Measurements from ENCODE around the gene POLR1G. TPM values are rescaled to one million over a fixed set of nuclear protein-coding genes. Genes with fewer than 3 reads are reported as not detected.

Gene POLR1G
- total and polyA plus RNA-seq, 9 of the 15 experiments (the other 6 are each of a cell fraction or from before 2014, with no cell fraction given), result 3.0 to 50.1 (median 27.4) TPM

DNA sequence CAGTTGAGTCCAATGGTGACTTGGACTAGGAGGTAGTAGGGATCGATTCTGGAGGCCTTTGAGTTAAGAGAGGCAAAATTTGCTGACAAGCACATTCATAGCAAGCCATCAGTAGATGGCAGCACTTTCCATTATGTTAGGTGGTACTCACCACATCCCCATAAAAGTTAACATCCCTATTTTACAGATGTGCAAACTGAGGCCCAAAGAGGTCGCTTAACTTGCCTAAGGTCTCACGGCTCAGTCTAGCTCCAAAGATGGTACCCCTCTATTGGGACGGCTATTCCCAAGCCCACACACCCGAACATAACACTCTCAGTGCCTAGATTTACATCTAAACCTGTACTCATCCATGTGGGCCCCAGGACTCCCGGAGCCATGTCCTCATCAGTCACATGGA is 39.9 kb downstream of the POLR1G start (continued):
- TF ChIP-seq, protein P1, sequence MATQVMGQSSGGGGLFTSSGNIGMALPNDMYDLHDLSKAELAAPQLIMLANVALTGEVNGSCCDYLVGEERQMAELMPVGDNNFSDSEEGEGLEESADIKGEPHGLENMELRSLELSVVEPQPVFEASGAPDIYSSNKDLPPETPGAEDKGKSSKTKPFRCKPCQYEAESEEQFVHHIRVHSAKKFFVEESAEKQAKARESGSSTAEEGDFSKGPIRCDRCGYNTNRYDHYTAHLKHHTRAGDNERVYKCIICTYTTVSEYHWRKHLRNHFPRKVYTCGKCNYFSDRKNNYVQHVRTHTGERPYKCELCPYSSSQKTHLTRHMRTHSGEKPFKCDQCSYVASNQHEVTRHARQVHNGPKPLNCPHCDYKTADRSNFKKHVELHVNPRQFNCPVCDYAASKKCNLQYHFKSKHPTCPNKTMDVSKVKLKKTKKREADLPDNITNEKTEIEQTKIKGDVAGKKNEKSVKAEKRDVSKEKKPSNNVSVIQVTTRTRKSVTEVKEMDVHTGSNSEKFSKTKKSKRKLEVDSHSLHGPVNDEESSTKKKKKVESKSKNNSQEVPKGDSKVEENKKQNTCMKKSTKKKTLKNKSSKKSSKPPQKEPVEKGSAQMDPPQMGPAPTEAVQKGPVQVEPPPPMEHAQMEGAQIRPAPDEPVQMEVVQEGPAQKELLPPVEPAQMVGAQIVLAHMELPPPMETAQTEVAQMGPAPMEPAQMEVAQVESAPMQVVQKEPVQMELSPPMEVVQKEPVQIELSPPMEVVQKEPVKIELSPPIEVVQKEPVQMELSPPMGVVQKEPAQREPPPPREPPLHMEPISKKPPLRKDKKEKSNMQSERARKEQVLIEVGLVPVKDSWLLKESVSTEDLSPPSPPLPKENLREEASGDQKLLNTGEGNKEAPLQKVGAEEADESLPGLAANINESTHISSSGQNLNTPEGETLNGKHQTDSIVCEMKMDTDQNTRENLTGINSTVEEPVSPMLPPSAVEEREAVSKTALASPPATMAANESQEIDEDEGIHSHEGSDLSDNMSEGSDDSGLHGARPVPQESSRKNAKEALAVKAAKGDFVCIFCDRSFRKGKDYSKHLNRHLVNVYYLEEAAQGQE (IDR thresholded peaks at IDR 0.05; ENCODE audit: borderline replicate concordance), result peak; percentile 58; the same call in 1 of the 2 replicates
- TF ChIP-seq, protein P1 (CRISPR knock-in tag; IDR thresholded peaks at IDR 0.05; ENCODE audit: low read depth), result no peak
- TF ChIP-seq DACH1 (IDR thresholded peaks at IDR 0.05; ENCODE audit: partially characterized antibody), result peak; percentile 22
- TF ChIP-seq EP300 (IDR thresholded peaks at IDR 0.05; ENCODE audit: low read length), result peak; percentile 8; the same call in 1 of the 2 replicates
- TF ChIP-seq MAFK (IDR thresholded peaks at IDR 0.05; ENCODE audit: low read length), result peak; percentile 97
- TF ChIP-seq DPF2 (IDR thresholded peaks at IDR 0.05), result 0 out of 2 replicates have a peak, but pooled peaks have one; percentile 17
- TF ChIP-seq, protein P2, sequence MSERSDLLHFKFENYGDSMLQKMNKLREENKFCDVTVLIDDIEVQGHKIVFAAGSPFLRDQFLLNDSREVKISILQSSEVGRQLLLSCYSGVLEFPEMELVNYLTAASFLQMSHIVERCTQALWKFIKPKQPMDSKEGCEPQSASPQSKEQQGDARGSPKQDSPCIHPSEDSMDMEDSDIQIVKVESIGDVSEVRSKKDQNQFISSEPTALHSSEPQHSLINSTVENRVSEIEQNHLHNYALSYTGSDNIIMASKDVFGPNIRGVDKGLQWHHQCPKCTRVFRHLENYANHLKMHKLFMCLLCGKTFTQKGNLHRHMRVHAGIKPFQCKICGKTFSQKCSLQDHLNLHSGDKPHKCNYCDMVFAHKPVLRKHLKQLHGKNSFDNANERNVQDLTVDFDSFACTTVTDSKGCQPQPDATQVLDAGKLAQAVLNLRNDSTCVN (CRISPR knock-in tag; IDR thresholded peaks at IDR 0.05), result no peak
- TF ChIP-seq HDAC1 (IDR thresholded peaks at IDR 0.05), result 0 out of 4 replicates have a peak, but pooled peaks have one; percentile 23 to 37
- 0 out of 2 replicates have a peak, but pooled peaks have one; percentile 8 for TF ChIP-seq ETV1 (tag; conservative IDR thresholded peaks at IDR 0.05; ENCODE audit: low read depth)
- TF ChIP-seq CBX1 (IDR thresholded peaks at IDR 0.05; ENCODE audit: low read depth), result peak; percentile 96; the same call in 1 of the 2 replicates
- TF ChIP-seq HDGF (IDR thresholded peaks at IDR 0.05), result no peak
- peak; percentile 49; the same call in 1 of the 2 replicates for TF ChIP-seq NFE2 (IDR thresholded peaks at IDR 0.05; ENCODE audit: low read depth)
- peak; percentile 97 for TF ChIP-seq MAFG (tag; conservative IDR thresholded peaks at IDR 0.05)
- 0 out of 2 replicates have a peak, but pooled peaks have one; percentile 38 for TF ChIP-seq CTBP1 (IDR thresholded peaks at IDR 0.05; ENCODE audit: borderline replicate concordance)
- 0 out of 2 replicates have a peak, but pooled peaks have one; percentile 28 for TF ChIP-seq CREM (IDR thresholded peaks at IDR 0.05; ENCODE audit: low read depth)
- TF ChIP-seq, protein P3, sequence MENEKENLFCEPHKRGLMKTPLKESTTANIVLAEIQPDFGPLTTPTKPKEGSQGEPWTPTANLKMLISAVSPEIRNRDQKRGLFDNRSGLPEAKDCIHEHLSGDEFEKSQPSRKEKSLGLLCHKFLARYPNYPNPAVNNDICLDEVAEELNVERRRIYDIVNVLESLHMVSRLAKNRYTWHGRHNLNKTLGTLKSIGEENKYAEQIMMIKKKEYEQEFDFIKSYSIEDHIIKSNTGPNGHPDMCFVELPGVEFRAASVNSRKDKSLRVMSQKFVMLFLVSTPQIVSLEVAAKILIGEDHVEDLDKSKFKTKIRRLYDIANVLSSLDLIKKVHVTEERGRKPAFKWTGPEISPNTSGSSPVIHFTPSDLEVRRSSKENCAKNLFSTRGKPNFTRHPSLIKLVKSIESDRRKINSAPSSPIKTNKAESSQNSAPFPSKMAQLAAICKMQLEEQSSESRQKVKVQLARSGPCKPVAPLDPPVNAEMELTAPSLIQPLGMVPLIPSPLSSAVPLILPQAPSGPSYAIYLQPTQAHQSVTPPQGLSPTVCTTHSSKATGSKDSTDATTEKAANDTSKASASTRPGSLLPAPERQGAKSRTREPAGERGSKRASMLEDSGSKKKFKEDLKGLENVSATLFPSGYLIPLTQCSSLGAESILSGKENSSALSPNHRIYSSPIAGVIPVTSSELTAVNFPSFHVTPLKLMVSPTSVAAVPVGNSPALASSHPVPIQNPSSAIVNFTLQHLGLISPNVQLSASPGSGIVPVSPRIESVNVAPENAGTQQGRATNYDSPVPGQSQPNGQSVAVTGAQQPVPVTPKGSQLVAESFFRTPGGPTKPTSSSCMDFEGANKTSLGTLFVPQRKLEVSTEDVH (IDR thresholded peaks at IDR 0.05; ENCODE audit: low read depth, partially characterized antibody), result no peak
- TF ChIP-seq ZNF79 (CRISPR knock-in tag; IDR thresholded peaks at IDR 0.05; ENCODE audit: low read depth), result no peak

All from K562 (cell line).